IgD-negative memory B cell (primary cell): ENCODE measurements around the gene TPRN. TPM values are rescaled to one million over a fixed set of nuclear protein-coding genes. Genes with fewer than 3 reads are reported as not detected.
A peak's percentile ranks its signal among the peaks of the same experiment; 100 is the strongest.

ENCODE experiments used
- H3K27ac Mint-ChIP-seq, 3 donors: one replicate each; pipeline ENCODE4 v1.8.0; 2020 to 2022; ENCODE audit warnings: mild to moderate bottlenecking in 3 of 3, mixed read lengths in 3 of 3, moderate library complexity in 1 of 3
- H3K27me3 Mint-ChIP-seq: one replicate; pipeline ENCODE4 v1.8.0; 2021; ENCODE audit warnings: mixed read lengths
- H3K36me3 Mint-ChIP-seq: one replicate; pipeline ENCODE4 v1.8.0; 2020; ENCODE audit warnings: mild to moderate bottlenecking, mixed read lengths
- H3K4me1 Mint-ChIP-seq, 3 donors: one replicate each; pipeline ENCODE4 v1.8.0; 2020 to 2022; ENCODE audit warnings: mixed read lengths in 3 of 3, mild to moderate bottlenecking in 1 of 3
- H3K4me3 Mint-ChIP-seq, 4 donors: one replicate each; pipeline ENCODE4 v1.8.0; 2020 to 2022; ENCODE audit warnings: mild to moderate bottlenecking in 4 of 4, mixed read lengths in 4 of 4, moderate library complexity in 3 of 4
- H3K9me3 Mint-ChIP-seq, 3 donors: one replicate each; pipeline ENCODE4 v1.8.0; 2020 to 2021; ENCODE audit warnings: mixed read lengths in 3 of 3, mild to moderate bottlenecking in 1 of 3
- polyA plus RNA-seq: library from polyadenylated mRNA; unstranded; fragments of 300-500 nt; fragmentation: Illumina TruSeq; gene quantifications from one replicate; pipeline ENCODE4 v1.2.3, GENCODE V29; 2021

Gene TPRN
- polyA plus RNA-seq, 1 donor from 2014 or later: 0.66 TPM

- Mint-ChIP-seq H3K4me1 (peaks cover 0 to 3% (median 0%) of the 10 kb centered on the region in 3 donors), H3K27ac (peak overlapping the region in 2 of 3 donors; percentile 45 to 50), H3K9me3 (no peaks in the 10 kb centered on the region), H3K27me3 (peaks cover 9% of the 10 kb centered on the region), H3K36me3 (no peaks in the 10 kb centered on the region), H3K4me3 (no peak overlapping the region)
Measured at GRCh38 chr9:137173796-137174664, 26.5 kb downstream of the TPRN start.

- Mint-ChIP-seq H3K4me3 (peak overlapping the region in 1 of 4 donors; percentile 65), H3K27me3 (peaks cover 12% of the 10 kb centered on the region), H3K4me1 (peaks cover 0 to 3% (median 0%) of the 10 kb centered on the region in 3 donors), H3K27ac (peak overlapping the region in 2 of 3 donors; percentile 43 to 45), H3K36me3 (no peaks in the 10 kb centered on the region), H3K9me3 (no peaks in the 10 kb centered on the region)
Measured at GRCh38 chr9:137172901-137173795, 27.4 kb downstream of the TPRN start.

GRCh38 chr9:137171149-137171900, 29.2 kb downstream of the TPRN start:
- peaks cover 19% of the 10 kb centered on the region for H3K27me3 Mint-ChIP-seq

GRCh38 chr9:137170486-137171148, 29.9 kb downstream of the TPRN start:
- Mint-ChIP-seq H3K36me3 (no peaks in the 10 kb centered on the region), H3K27ac (peak overlapping the region in 1 of 3 donors; percentile 71), H3K9me3 (no peaks in the 10 kb centered on the region), H3K27me3 (peaks cover 20% of the 10 kb centered on the region), H3K4me1 (peaks cover 0 to under 1% (median 0%) of the 10 kb centered on the region in 3 donors), H3K4me3 (no peak overlapping the region)

More at GRCh38 chr9:137171149-137171900, 29.2 kb downstream of the TPRN start:
- H3K9me3 Mint-ChIP-seq: no peaks in the 10 kb centered on the region
- H3K36me3 Mint-ChIP-seq: no peaks in the 10 kb centered on the region
- H3K27ac Mint-ChIP-seq: peak overlapping the region in 1 of 3 donors; percentile 28
- peaks cover 0 to 2% (median 0%) of the 10 kb centered on the region in 3 donors for H3K4me1 Mint-ChIP-seq
- no peak overlapping the region for H3K4me3 Mint-ChIP-seq

- Mint-ChIP-seq H3K27ac (peak within 1 kb of the TSS in 2 of 3 donors; percentile 53 to 71), H3K36me3 (no peaks in the 10 kb centered on the region), H3K4me3 (peak within 1 kb of the TSS in 3 of 4 donors; percentile 38 to 66 (median 51)), H3K4me1 (peaks cover 0 to 2% (median 0%) of the 10 kb centered on the region in 3 donors), H3K27me3 (peaks cover 26% of the 10 kb centered on the region), H3K9me3 (no peaks in the 10 kb centered on the region)
Measured at GRCh38 chr9:137169896-137170358, 30.6 kb downstream of the TPRN start, which contains the start of gene LRRC26. LRRC26 (minus strand) TSS chr9:137170051; CDS start chr9:137169943, 108 bp downstream.

- Mint-ChIP-seq H3K36me3 (no peaks in the 10 kb centered on the region), H3K27me3 (peaks cover 26% of the 10 kb centered on the region), H3K4me3 (peak overlapping the region in 3 of 4 donors; percentile 38 to 66 (median 51)), H3K9me3 (no peaks in the 10 kb centered on the region), H3K4me1 (peaks cover 0 to 2% (median 0%) of the 10 kb centered on the region in 3 donors), H3K27ac (no peak overlapping the region)
Measured at GRCh38 chr9:137168904-137169856, 31.4 kb downstream of the TPRN start.

- peaks cover 27% of the 10 kb centered on the region for H3K27me3 Mint-ChIP-seq
- H3K4me1 Mint-ChIP-seq: peaks cover 0 to 2% (median 0%) of the 10 kb centered on the region in 3 donors
- H3K4me3 Mint-ChIP-seq: peak overlapping the region in 2 of 4 donors; percentile 28 to 48
- no peak overlapping the region for H3K27ac Mint-ChIP-seq
- no peaks in the 10 kb centered on the region for H3K9me3 Mint-ChIP-seq
- H3K36me3 Mint-ChIP-seq: no peaks in the 10 kb centered on the region
Measured at GRCh38 chr9:137168573-137168903, 32.0 kb downstream of the TPRN start.

GRCh38 chr9:137167747-137168572, 32.6 kb downstream of the TPRN start:
- Mint-ChIP-seq H3K27ac (no peak overlapping the region), H3K4me1 (peaks cover 0 to 2% (median 0%) of the 10 kb centered on the region in 3 donors), H3K9me3 (no peaks in the 10 kb centered on the region), H3K4me3 (peak overlapping the region in 1 of 4 donors; percentile 72), H3K36me3 (no peaks in the 10 kb centered on the region), H3K27me3 (peaks cover 32% of the 10 kb centered on the region)

- H3K4me1 Mint-ChIP-seq: peaks cover 0 to 2% (median 0%) of the 10 kb centered on the region in 3 donors
- no peaks in the 10 kb centered on the region for H3K36me3 Mint-ChIP-seq
- H3K27ac Mint-ChIP-seq: no peak overlapping the region
- H3K27me3 Mint-ChIP-seq: peaks cover 32% of the 10 kb centered on the region
- H3K9me3 Mint-ChIP-seq: no peaks in the 10 kb centered on the region
- peak overlapping the region in 1 of 4 donors; percentile 72 for H3K4me3 Mint-ChIP-seq
Measured at GRCh38 chr9:137167277-137167746, 33.2 kb downstream of the TPRN start.

- H3K4me3 Mint-ChIP-seq: peak overlapping the region in 2 of 4 donors; percentile 32 to 47
- H3K27me3 Mint-ChIP-seq: peaks cover 32% of the 10 kb centered on the region
- no peaks in the 10 kb centered on the region for H3K36me3 Mint-ChIP-seq
- no peaks in the 10 kb centered on the region for H3K9me3 Mint-ChIP-seq
- peak overlapping the region in 1 of 3 donors; percentile 81 for H3K27ac Mint-ChIP-seq
- H3K4me1 Mint-ChIP-seq: peaks cover 0 to 2% (median 1%) of the 10 kb centered on the region in 3 donors
Measured at GRCh38 chr9:137166380-137167229, 33.9 kb downstream of the TPRN start.

GRCh38 chr9:137165250-137165836, 35.2 kb downstream of the TPRN start:
- H3K9me3 Mint-ChIP-seq: no peaks in the 10 kb centered on the region
- H3K27me3 Mint-ChIP-seq: peaks cover 28% of the 10 kb centered on the region
- no peak overlapping the region for H3K27ac Mint-ChIP-seq
- no peak overlapping the region for H3K4me3 Mint-ChIP-seq
- peaks cover 0 to 2% (median 1%) of the 10 kb centered on the region in 3 donors for H3K4me1 Mint-ChIP-seq
- no peaks in the 10 kb centered on the region for H3K36me3 Mint-ChIP-seq
